Right cardiac atrium (tissue), 5 donors: ENCODE measurements around the gene FGF12. TPM values are rescaled to one million over a fixed set of nuclear protein-coding genes. Genes with fewer than 3 reads are reported as not detected.
"Not testable (repeated sequence)": the region's sequence is repeated elsewhere in the genome, so short reads cannot be mapped to it uniquely, and the experiment has no call there.

Source experiments
- ATAC-seq, 2 donors: fragments of 200-7000 bp; cut with Tn5 transposase; one replicate each; pipeline versions ENCODE4 v1.8.0 to v1.9.1; 2020; ENCODE audit warnings: moderate library complexity in 2 of 2, mild to moderate bottlenecking in 1 of 2
- DNase-seq, 3 donors: peaks; one replicate each; pipeline ENCODE4 v3.0.0-alpha.2; 2020
- H3K27ac ChIP-seq: one replicate; pipeline ENCODE4 v1.5.1; 2013; ENCODE audit warnings: mild to moderate bottlenecking, low read length, control low read depth, moderate library complexity
- H3K27me3 ChIP-seq: one replicate; pipeline ENCODE4 v1.6.1; 2013; ENCODE audit not compliant: control insufficient read depth, insufficient read depth
- H3K4me1 ChIP-seq: one replicate; pipeline ENCODE4 v1.6.1; 2013; ENCODE audit warnings: low read length; ENCODE audit not compliant: control insufficient read depth, insufficient read depth
- H3K4me3 ChIP-seq: one replicate; pipeline ENCODE4 v1.5.1; 2013; ENCODE audit warnings: low read length, control low read depth
- H3K9me3 ChIP-seq: one replicate; pipeline ENCODE4 v1.6.1; 2013; ENCODE audit warnings: low read length; ENCODE audit not compliant: control insufficient read depth
- WGBS: extraction: QIAGEN DNeasy Blood & Tissue Kit; methylation state at CpG from one replicate; pipeline ENCODE4 v1.1.7; 2013; 5-methylcytosine and 5-hydroxymethylcytosine counted together
- intact Hi-C, 4 donors: fragments of 100-400 bp; cut with DNase I; formaldehyde crosslinking; loops; one replicate each; pipeline versions ENCODE4 v1.11.0 to v1.14.0; 2022 to 2023
- polyA plus RNA-seq: library from polyadenylated mRNA; stranded (reverse); fragments of 200-250 nt; gene quantifications from one replicate; pipeline ENCODE4 v1.2.3, GENCODE V29; 2013
- total RNA-seq, 4 donors: library from RNA; stranded (reverse); fragmentation: NEBNext Ultra II Directional; extraction: Animal tissue kit (Norgen Biotek cat#: 25700); gene quantifications; one replicate each; pipeline ENCODE4 v1.2.1, GENCODE V29; 2021
- donor health status: healthy with polysubstance abuse.
- donor health status: DM: no; HTN: yes; CAD: no.
- donor health status: DM: no; HTN: no; CAD: no.
- donor health status: DM: no; HTN: yes; CAD: no; lungs with severe emphysema.
- donor health status: DM: yes; HTN: yes; CAD: no.

Gene FGF12
- total and polyA plus RNA-seq, 5 donors = 230 to 354 (median 332) TPM

DNA sequence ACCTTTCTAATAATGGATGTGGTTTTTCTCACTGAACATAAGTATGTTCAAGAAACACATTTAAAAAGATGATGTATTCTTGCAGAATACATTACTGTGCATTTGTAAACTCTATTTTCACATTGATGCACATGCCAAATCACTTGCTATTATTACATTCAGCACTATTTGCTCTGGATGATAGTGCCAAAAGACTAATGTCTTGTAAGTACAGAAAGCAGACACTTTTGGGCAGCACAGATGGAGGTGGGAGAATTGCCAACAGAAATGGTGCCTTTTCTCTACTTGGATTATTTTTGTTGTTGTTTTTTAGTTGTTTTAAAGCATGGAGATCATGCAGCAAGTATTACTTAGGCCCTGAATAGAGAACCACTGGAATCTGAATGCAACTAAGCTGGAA lies 10.2 kb upstream of the FGF12 start:
- Histone ChIP-seq H3K9me3 (no peaks in the 10 kb centered on the region), H3K4me1 (no peaks in the 10 kb centered on the region), H3K4me3 (no peak overlapping the region), H3K27me3 (no peaks in the 10 kb centered on the region), H3K27ac (no peak overlapping the region)
- DNase-seq = no peak
- ATAC-seq = no peak
- intact Hi-C loops = no loop called here

DNA sequence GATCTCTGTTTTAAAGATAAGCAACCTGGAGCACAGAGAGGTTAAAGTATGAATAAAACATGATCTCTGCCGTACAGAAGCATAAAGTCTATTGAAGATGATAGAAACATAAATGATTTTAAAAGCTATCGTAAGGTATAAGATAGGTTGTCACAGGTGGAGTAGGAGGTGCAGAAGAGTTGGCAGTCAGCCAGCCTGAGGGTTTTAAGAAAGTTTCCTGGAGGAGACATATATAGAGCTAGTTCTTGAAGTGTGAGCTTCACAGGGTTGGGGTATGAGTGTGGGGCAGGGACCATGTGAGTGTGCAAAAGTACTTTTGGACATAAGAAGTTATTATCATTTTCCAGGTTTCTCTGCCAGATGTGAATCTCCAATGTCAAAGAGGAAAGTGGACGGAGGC lies 3.9 kb upstream of the FGF12 start:
- ATAC-seq (no peak), DNase-seq (peak in 1 of 3 donors; percentile 13)
- Histone ChIP-seq H3K4me1 (peaks cover 2% of the 10 kb centered on the region), H3K9me3 (no peaks in the 10 kb centered on the region), H3K4me3 (no peak overlapping the region), H3K27ac (no peak overlapping the region), H3K27me3 (no peaks in the 10 kb centered on the region)
- intact Hi-C loops = no loop called here
- WGBS = 86% methylated on average over 3 of the region's 3 CpGs

DNA sequence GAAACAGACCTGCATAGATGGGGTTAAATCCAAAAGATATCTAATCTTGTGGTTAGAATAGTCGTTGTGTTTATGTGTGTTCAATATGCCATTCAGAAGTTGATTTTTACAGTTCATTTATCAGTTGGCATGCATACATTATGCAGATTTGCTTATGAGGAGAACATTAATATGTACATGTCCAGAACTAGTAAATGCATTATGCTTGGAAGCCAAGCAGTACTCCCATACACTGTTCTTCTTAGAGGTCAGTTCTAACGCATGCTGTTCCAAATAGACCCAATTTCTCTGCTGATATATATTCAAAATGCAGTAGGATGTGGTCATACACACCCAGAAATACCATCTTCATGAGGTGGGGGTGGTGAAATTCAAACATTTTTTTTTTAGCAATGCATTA lies 956 bp downstream of the FGF12 start:
- Histone ChIP-seq H3K9me3 (no peaks in the 10 kb centered on the region), H3K27me3 (no peaks in the 10 kb centered on the region), H3K27ac (no peak overlapping the region), H3K4me3 (peak overlapping the region; percentile 70), H3K4me1 (peaks cover 2% of the 10 kb centered on the region)
- no peak for ATAC-seq
- WGBS = 32% methylated on average over 2 of the region's 2 CpGs
- DNase-seq = no peak
- intact Hi-C loops = loop anchor here in 2 of 4 donors (5.0 to 10.0 kb wide), 2 partner anchors 72 to 159 kb away; no protein-coding TSS in a partner anchor

DNA sequence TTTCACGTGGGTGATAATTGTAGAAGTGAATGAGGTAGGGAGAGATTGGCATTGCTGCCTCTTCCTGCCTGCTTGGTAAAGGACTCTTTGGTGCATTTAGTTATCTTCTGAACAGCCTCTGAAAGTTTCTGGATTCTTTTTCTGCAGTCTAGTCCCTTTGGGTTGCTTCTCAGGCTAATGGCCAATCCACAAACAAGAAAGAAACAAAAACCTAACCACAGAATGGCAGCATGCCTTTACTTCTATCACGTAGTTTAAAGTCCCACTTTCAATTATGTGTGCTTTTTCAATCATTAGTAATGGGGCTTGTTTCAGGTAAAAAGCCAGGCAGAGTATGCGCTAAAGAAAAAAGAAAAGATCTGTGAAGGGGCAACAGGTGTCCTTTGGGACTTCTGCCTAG lies 7.4 kb downstream of the FGF12 start:
- no peaks in the 10 kb centered on the region for H3K9me3 ChIP-seq
- H3K4me1 ChIP-seq = no peaks in the 10 kb centered on the region
- no peaks in the 10 kb centered on the region for H3K27me3 ChIP-seq
- DNase-seq (no peak), ATAC-seq (no peak)
- intact Hi-C loops = loop anchor here in 1 of 4 donors (10.0 kb wide), 1 partner anchor 65 kb away; no protein-coding TSS in a partner anchor
- H3K27ac ChIP-seq = peak overlapping the region; percentile 51
- 59% methylated on average over 3 of the region's 3 CpGs for WGBS
- H3K4me3 ChIP-seq = no peak overlapping the region

DNA sequence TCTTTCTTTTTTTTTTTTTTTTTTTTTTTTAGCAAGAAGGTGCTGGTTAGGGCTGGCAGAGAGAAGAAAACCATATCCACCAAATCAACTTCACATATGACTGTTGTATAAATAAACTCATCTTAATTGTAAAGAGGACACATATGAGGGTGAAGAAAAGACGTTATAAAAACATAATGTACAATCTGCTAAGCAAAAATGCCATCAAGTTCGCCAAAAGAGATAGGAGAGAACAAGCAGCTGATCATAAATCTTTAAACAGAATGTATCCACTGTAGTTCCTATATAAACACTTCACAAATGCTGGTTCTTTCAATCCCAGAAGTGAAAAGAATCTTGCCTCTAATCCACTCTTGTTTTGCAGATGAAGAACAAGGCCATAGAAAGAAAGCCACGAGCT lies 9.2 kb downstream of the FGF12 start:
- no peak overlapping the region for H3K27ac ChIP-seq
- H3K4me1 ChIP-seq = no peaks in the 10 kb centered on the region
- 26% methylated on average over 3 of the region's 3 CpGs for WGBS
- no peaks in the 10 kb centered on the region for H3K9me3 ChIP-seq
- ATAC-seq (no peak), DNase-seq (no peak)
- intact Hi-C loops = no loop called here
- no peaks in the 10 kb centered on the region for H3K27me3 ChIP-seq
- H3K4me3 ChIP-seq = no peak overlapping the region

DNA sequence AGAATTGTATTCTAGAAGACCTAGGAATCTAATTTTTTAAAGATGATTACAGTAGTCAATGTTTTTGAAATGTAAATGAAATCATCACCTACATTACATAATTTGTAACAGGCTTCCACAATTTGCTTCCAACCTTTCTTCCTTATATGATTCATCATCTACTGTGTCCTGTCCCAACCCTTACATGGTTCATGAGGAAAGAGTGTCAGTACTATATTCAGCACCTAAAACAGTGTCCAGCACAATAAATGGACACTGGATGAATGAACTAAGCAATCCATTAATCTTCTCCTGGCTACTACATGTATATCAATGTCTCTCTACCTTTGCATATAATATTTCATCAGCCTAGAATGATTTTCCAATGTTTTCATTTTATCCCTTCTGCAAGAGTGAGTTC lies 12.2 kb downstream of the FGF12 start:
- intact Hi-C loops = no loop called here
- H3K4me1 ChIP-seq = no peaks in the 10 kb centered on the region
- no peak for DNase-seq

DNA sequence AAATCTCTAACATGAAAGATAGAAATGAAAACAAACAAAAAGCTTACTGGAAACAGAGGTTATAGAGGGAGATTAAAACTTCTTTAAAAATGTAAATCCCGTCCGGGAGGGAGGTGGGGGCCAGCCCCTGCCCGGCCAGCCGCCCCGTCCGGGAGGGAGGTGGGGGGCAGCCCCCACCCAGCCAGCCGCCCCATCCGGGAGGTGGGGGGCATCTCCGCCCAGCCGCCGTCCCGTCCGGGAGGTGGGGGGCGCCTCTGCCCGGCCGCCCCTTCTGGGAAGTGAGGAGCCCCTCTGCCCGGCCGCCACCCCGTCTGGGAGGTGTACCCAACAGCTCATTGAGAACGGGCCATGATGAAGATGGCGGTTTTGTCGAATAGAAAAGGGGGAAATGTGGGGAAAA lies 16.2 kb downstream of the FGF12 start:
- H3K27me3 ChIP-seq, intact Hi-C loops, H3K27ac ChIP-seq, H3K4me3 ChIP-seq, ATAC-seq, H3K9me3 ChIP-seq, H3K4me1 ChIP-seq: not testable (repeated sequence)
- 93% methylated on average over 22 of the region's 22 CpGs for WGBS
- peak in 1 of 3 donors; percentile 39 for DNase-seq

More for the DNA sequence above, 12.2 kb downstream of the FGF12 start:
- Histone ChIP-seq H3K9me3 (no peaks in the 10 kb centered on the region), H3K27me3 (no peaks in the 10 kb centered on the region), H3K4me3 (no peak overlapping the region), H3K27ac (no peak overlapping the region)
- no peak for ATAC-seq

DNA sequence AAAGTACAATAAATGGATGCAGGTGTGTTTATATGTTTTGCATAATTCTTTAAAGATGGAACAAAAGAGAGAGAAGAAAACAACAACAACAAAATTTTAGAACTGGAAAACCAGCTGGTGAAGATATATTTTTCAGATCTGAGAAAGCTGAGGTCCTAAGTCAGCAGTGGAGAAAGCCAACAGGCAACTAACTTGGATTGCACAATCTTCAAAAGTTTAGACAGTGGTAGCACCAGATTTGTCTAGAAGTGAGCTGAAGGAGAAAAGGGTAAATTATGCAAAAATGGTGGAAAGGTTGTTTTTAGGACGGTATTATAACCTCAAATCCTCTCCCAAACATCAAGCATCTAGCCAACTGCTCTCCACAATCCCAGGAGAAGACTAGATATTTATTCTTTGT lies 17.0 kb downstream of the FGF12 start:
- ATAC-seq = no peak
- H3K4me3 ChIP-seq = no peak overlapping the region
- H3K27ac ChIP-seq = no peak overlapping the region
- no peaks in the 10 kb centered on the region for H3K27me3 ChIP-seq
- H3K4me1 ChIP-seq = no peaks in the 10 kb centered on the region
- no peak for DNase-seq
- WGBS = 51% methylated on average over 1 of the region's 1 CpG
- no peaks in the 10 kb centered on the region for H3K9me3 ChIP-seq
- intact Hi-C loops = no loop called here

DNA sequence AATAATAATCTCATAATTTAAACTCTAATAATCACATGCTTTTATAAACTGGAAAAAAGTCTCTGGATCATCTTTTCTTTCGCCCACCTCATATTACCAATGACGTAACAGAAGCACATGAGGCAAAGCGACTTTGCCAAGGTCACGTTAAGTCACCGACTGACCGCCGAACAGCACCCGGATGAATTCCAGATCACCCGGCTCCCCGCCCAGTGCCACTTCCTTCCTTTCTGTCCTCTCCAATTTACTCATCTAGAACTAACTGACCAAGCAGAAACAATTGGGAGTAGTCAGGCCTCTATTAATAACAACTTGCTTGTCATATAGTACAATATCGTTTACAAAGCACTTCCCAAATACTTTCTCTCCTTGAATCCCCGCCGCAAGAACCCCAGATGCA lies 21.1 kb downstream of the FGF12 start:
- DNase-seq (peak; percentile 37 to 55 (median 41)), ATAC-seq (peak; percentile 43 to 71)
- Histone ChIP-seq H3K4me1 (no peaks in the 10 kb centered on the region), H3K27me3 (no peaks in the 10 kb centered on the region), H3K9me3 (no peaks in the 10 kb centered on the region), H3K4me3 (no peak overlapping the region), H3K27ac (peak overlapping the region; percentile 57)
- intact Hi-C loops = no loop called here
- WGBS = 66% methylated on average over 13 of the region's 13 CpGs

DNA sequence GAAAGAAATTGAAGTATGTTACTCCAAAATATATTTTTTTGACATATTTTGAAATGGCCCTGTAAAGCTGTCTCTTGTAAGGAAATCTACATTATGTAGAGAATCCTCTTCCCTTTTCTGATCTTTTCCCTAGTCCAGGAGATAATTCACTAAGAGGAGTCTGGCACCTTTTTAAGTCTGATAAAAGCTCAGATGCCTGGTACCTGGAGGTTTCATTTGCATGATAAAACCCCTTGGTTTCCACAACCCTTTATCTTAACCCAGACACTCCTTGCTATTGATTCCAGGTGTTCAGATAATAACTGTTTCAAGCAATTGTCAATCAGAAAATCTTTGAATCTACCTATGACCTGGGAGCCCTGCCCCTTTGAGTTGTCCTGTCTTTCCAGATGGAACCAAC lies 26.5 kb downstream of the FGF12 start:
- ATAC-seq = no peak
- intact Hi-C loops = no loop called here
- H3K27me3 ChIP-seq = no peaks in the 10 kb centered on the region
- no peak overlapping the region for H3K4me3 ChIP-seq
- H3K9me3 ChIP-seq = no peaks in the 10 kb centered on the region
- no peak for DNase-seq
- H3K4me1 ChIP-seq = no peaks in the 10 kb centered on the region
- no peak overlapping the region for H3K27ac ChIP-seq

DNA sequence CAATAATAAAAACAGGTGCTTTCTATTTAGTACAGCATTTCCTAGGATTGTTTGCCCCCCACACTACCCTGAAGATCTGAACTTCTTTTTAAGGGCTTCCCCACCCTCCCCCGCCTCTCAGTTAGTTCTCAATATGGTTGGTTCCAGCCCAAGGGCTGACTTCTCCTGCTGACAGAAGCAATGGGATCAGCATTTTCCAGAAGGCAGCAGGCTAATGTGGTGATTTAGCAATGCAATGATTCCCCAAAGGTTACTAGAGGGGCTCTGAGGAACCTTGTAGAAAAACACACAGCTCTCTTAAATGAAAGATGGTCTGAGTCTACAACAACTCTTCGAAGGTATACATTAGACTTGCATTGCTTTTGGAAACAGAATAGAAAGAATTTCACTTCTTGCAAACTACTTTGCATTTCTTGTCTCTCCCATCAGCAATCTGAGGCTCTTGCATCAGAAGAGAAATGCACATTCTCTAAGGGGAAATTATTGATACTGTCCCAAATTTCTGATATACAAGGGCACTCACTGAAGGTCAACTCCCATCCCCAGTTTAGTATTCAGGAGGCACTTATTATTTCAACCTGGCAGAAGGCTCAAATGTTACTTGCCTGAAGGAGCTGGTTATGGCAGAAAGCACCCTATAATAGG lies 30.3 kb downstream of the FGF12 start:
- intact Hi-C loops = no loop called here
- Histone ChIP-seq H3K27me3 (no peaks in the 10 kb centered on the region), H3K27ac (peak overlapping the region; percentile 34)

More for the DNA sequence above, 30.3 kb downstream of the FGF12 start:
- 81% methylated on average over 2 of the region's 2 CpGs for WGBS
- Histone ChIP-seq H3K9me3 (no peaks in the 10 kb centered on the region), H3K4me3 (no peak overlapping the region), H3K4me1 (no peaks in the 10 kb centered on the region)
- ATAC-seq = no peak
- no peak for DNase-seq
